GM18526 (cell line): Measurements from ENCODE around the gene NEK2.

Experiments used
- POLR2A ChIP-seq: IDR thresholded peaks from 3 replicates; pipeline ENCODE4 v1.6.1; 2011; ENCODE audit not compliant: insufficient read length; ENCODE audit errors: extremely low read depth

The NEK2 gene

DNA sequence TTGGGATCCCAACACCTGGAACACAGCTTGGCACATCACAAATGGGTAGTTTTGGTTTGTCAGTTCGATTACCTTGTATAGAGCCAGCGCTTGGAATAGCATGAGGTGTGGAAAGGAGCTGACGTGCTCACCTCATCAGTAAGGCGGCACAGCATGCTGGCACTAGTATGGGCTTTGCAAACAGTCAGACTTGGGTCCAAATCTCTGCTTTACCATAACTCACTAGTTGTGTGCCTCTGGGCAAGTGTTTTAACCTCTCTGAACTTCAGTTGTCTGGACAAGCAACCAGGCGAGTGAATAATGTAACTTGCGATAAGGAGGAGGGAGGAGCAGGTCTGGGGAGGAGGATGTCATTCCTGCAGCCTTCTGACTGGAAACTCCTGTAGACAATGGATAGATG is 26.3 kb upstream of the NEK2 start:
- TF ChIP-seq POLR2A = no peak

GRCh38 chr1:211699059-211699458 is 23.6 kb upstream of the NEK2 start:
- TF ChIP-seq POLR2A = no peak

DNA sequence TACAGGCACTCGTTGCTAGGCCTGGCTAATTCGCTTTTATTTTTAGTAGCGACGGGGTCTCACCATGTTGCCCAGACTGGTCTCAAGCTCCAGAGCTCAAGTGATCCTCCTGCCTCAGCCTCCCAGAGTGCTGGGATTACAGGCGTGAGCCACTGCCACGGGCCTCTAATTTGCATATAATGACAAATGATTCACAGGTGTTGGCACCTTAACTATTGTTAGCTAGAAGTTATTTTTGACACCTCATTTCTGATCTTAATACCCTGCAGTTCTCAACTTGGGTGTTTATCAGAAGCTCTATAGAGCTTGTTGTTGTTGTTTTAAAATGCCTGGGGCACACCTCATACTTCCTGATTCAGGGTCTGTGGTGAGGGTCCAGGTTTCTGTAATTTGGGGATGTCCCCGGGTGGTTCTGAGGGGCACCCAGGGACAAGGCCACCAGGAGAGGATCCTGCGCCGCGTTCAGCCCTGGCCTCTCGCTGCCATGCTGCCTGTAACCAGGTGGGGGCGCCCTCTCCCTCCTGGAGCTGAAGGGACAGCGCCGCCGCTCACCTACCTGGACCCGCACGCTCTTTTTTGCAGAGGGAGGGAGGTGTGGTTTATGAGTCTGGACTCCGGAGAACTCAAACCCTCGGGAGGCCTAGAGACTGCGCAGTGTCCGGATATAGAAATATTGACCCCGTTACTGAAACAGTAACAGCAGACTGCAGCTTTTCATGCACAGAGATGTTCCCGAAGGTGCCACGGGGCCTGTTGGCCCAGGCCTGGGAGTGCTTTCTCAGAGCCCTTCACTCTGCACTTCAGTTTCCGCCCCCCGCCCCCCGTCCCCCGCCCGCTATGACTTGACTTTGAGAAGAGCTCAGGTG is 23.0 kb upstream of the NEK2 start:
- no peak for TF ChIP-seq POLR2A

- TF ChIP-seq POLR2A = no peak
Measured at GRCh38 chr1:211697356-211697755, 21.9 kb upstream of the NEK2 start.

DNA sequence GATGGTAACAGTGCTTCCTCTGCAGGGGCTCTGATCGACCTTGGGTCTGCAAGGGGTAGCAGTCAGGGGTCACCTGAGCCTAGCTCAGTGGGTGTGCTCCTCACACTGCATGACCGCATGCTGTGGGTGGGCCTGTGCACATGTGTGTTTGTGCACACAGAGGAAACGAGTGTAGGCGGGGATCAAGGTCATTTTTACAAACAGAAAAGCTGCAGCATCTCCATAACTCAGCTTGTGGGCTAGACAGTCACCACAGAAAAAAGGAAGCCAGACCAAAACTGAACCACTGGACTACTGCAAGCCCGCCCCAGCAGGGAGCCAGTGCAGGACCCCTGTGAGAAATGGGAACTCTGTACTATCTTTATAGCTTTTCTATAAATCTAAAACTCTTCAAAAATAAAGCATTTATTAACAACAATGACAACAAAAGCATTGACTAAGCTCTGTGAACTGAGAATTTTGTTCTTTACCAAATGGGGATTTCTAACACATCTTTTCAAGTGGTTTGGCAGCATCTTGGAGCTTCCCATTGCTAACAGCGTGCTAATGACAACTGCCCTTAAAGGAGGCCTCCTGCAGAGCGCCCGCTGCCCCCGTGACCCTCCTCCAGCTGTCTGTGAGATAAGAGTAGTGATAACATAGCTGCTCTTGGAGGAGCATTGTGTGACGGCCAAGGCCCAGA is 19.9 kb upstream of the NEK2 start:
- TF ChIP-seq POLR2A = no peak

DNA sequence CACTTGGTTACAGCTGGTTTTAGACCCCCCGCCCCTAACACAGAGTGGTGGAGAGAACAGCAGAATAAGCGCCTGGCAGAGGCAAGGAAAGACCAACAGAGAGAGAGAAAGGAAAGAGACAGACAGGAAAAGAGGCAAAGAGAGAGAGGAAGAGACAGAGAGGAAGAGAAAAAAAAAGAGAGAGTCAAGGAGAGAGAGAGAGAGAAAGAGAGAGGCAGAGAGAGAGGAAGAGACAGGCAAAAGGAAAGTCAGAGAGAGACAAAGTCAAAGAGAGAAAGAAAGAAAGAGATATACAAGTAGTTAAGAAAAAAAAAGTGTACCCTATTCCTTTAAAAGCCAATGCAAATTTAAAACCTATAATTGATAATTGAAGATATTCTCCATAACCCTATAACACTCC is 13.0 kb upstream of the NEK2 start:
- no peak for TF ChIP-seq POLR2A

- no peak for TF ChIP-seq POLR2A
Measured at GRCh38 chr1:211687462-211688215, 12.2 kb upstream of the NEK2 start.

DNA sequence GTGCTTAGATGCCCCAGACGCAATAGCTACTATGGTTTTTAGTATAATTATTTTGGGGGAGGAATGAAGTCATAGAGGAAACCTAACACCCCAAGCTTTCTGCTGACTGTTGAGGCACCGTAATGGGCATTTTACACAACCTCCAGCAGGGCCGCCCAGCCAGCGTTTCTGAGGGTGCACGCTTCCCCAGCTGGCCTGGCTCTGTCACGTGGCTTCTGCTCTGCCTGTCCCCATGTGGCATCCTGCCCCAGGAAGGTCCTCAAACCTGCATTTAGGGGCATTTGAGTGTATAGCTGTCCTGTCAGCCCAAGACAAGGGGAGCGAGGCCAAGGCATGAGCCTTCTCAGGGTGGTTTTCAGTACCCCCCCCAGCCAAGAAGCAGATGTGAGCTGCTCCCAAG is 10.4 kb upstream of the NEK2 start:
- no peak for TF ChIP-seq POLR2A

GRCh38 chr1:211684791-211685190 is 9.4 kb upstream of the NEK2 start:
- no peak for TF ChIP-seq POLR2A

DNA sequence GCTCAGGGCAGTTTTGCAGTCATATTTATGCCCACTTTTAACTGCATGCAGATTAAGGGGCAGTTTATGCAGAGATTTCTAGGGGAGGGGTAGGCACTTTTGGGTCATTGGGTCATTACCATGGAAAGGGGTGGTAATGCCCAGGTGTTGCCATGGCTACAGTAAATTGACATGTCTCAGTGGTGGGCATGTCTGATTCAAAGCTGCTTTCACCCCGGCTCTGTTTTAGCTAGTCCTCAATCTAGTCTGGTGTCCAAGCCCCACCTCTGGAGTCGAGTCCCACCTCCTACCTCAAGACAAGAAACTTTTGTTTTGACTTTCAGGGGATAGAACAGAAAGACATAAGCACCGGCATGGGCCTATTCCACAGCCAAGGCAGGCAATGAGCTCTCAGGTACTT is 8.9 kb upstream of the NEK2 start:
- no peak for TF ChIP-seq POLR2A

GRCh38 chr1:211683396-211684297 is 8.2 kb upstream of the NEK2 start:
- TF ChIP-seq POLR2A = no peak

- no peak for TF ChIP-seq POLR2A
Measured at GRCh38 chr1:211680752-211681327, 5.4 kb upstream of the NEK2 start.

GRCh38 chr1:211677659-211678058 is 2.2 kb upstream of the NEK2 start:
- no peak for TF ChIP-seq POLR2A

GRCh38 chr1:211676761-211677160 is 1.3 kb upstream of the NEK2 start:
- no peak for TF ChIP-seq POLR2A
